WTC11 (cell line): ENCODE results near the gene GSTK1. TPM values are rescaled to one million over a fixed set of nuclear protein-coding genes. Genes with fewer than 3 reads are reported as not detected.
A peak's percentile ranks its signal among the peaks of the same experiment; 100 is the strongest.

Source experiments
- ATAC-seq: fragments of 200-7000 bp; cut with Tn5 transposase; 2 replicates; pipeline ENCODE4 v1.10.0; 2021; ENCODE audit warnings: mild to moderate bottlenecking, moderate library complexity
- Bru-seq: library from RNA; stranded (reverse); fragments of 400-500 nt; gene quantifications from one replicate; lab custom pipeline; 2021; lab: Mats Ljungman, UMichigan
- CTCF ChIA-PET: fragments of 300-600 bp; sonication (Branson Sonifier 250); formaldehyde crosslinking; loops from one replicate; lab custom pipeline; 2021; ENCODE audit warnings: antibody characterized with exemption; lab: Charles Lee
- POLR2A ChIA-PET: fragments of 350-600 bp; sonication (Branson Sonifier 250); formaldehyde crosslinking; loops from one replicate; lab custom pipeline; 2021; ENCODE audit warnings: antibody characterized with exemption; lab: Charles Lee
- DNase-seq: peaks from one replicate; pipeline ENCODE4 v3.0.0; 2021; ENCODE audit warnings: low spot score
- H3K27ac Mint-ChIP-seq: 2 replicates; pipeline ENCODE4 v1.8.0; 2021; ENCODE audit warnings: mixed read lengths
- H3K27me3 Mint-ChIP-seq: 2 replicates; pipeline ENCODE4 v1.8.0; 2021; ENCODE audit warnings: low read depth, mild to moderate bottlenecking, moderate library complexity, mixed read lengths
- H3K36me3 Mint-ChIP-seq: 2 replicates; pipeline ENCODE4 v1.8.0; 2021; ENCODE audit warnings: mixed read lengths
- H3K4me1 Mint-ChIP-seq: 2 replicates; pipeline ENCODE4 v1.8.0; 2022; ENCODE audit warnings: mixed read lengths
- H3K4me3 Mint-ChIP-seq: 2 replicates; pipeline ENCODE4 v1.8.0; 2021; ENCODE audit warnings: mild to moderate bottlenecking, moderate library complexity, mixed read lengths
- H3K9me3 Mint-ChIP-seq: 2 replicates; pipeline ENCODE4 v1.8.0; 2021; ENCODE audit warnings: mixed read lengths
- ATF1 ChIP-seq: sonication (generic); formaldehyde crosslinking; IDR thresholded peaks from 2 replicates; pipeline ENCODE4 v1.8.1; 2023; ENCODE audit warnings: mild to moderate bottlenecking, moderate library complexity, missing genetic modification reagents
- CDX4 ChIP-seq: fragments of 250-450 bp; sonication (Bioruptor Pico); IDR thresholded peaks from 2 replicates; pipeline ENCODE4 v1.9.0; 2021; ENCODE audit warnings: moderate library complexity, mild to moderate bottlenecking, inconsistent platforms, borderline replicate concordance
- E2F1 ChIP-seq: sonication (generic); formaldehyde crosslinking; IDR thresholded peaks from 2 replicates; pipeline ENCODE4 v1.8.0; 2022; ENCODE audit warnings: mild to moderate bottlenecking, missing genetic modification reagents
- ERG ChIP-seq: fragments of 250-450 bp; sonication (Bioruptor Pico); IDR thresholded peaks from 2 replicates; pipeline ENCODE4 v1.8.0; 2021; ENCODE audit warnings: mild to moderate bottlenecking
- FOXJ3 ChIP-seq: sonication (generic); formaldehyde crosslinking; IDR thresholded peaks from 2 replicates; pipeline ENCODE4 v1.9.0; 2021; ENCODE audit warnings: missing genetic modification reagents, mild to moderate bottlenecking, borderline replicate concordance
- FOXP1 ChIP-seq: sonication (generic); formaldehyde crosslinking; IDR thresholded peaks from 2 replicates; pipeline ENCODE4 v1.8.0; 2022; ENCODE audit warnings: missing genetic modification reagents, mild to moderate bottlenecking, moderate library complexity, borderline replicate concordance
- GABPB1 ChIP-seq: sonication (generic); formaldehyde crosslinking; IDR thresholded peaks from 2 replicates; pipeline ENCODE4 v1.8.1; 2023; ENCODE audit warnings: mild to moderate bottlenecking, missing genetic modification reagents
- GRHL2 ChIP-seq: fragments of 250-450 bp; sonication (Bioruptor Pico); IDR thresholded peaks from 2 replicates; pipeline ENCODE4 v1.8.0; 2022; ENCODE audit warnings: mild to moderate bottlenecking, moderate library complexity; ENCODE audit not compliant: insufficient replicate concordance, severe bottlenecking
- KAT7 ChIP-seq: sonication (generic); formaldehyde crosslinking; IDR thresholded peaks from 2 replicates; pipeline ENCODE4 v1.8.1; 2023; ENCODE audit warnings: missing genetic modification reagents, mild to moderate bottlenecking, borderline replicate concordance
- NR2C2 ChIP-seq: sonication (generic); formaldehyde crosslinking; IDR thresholded peaks from 2 replicates; pipeline ENCODE4 v1.8.0; 2022; ENCODE audit warnings: mild to moderate bottlenecking, missing genetic modification reagents
- SMAD4 ChIP-seq: sonication (generic); formaldehyde crosslinking; IDR thresholded peaks from 2 replicates; pipeline ENCODE4 v1.8.0; 2022; ENCODE audit warnings: mild to moderate bottlenecking, missing genetic modification reagents
- SOX15 ChIP-seq: fragments of 250-450 bp; sonication (Bioruptor Pico); IDR thresholded peaks from 2 replicates; pipeline ENCODE4 v1.9.0; 2021; ENCODE audit warnings: mild to moderate bottlenecking
- SP1 ChIP-seq: sonication (generic); formaldehyde crosslinking; conservative IDR thresholded peaks from 2 replicates; pipeline ENCODE4 v1.8.1; 2022; ENCODE audit warnings: missing genetic modification reagents
- TEAD1 ChIP-seq: sonication (generic); formaldehyde crosslinking; IDR thresholded peaks from 2 replicates; pipeline ENCODE4 v1.8.0; 2022; ENCODE audit warnings: mild to moderate bottlenecking, missing genetic modification reagents
- USF1 ChIP-seq: sonication (generic); formaldehyde crosslinking; IDR thresholded peaks from 2 replicates; pipeline ENCODE4 v1.8.0; 2022; ENCODE audit warnings: mild to moderate bottlenecking, missing genetic modification reagents
- ZNF219 ChIP-seq: sonication (generic); formaldehyde crosslinking; IDR thresholded peaks from 2 replicates; pipeline ENCODE4 v1.8.0; 2023; ENCODE audit warnings: missing genetic modification reagents, mild to moderate bottlenecking, borderline replicate concordance
- ZNF423 ChIP-seq: fragments of 250-450 bp; sonication (Bioruptor Pico); IDR thresholded peaks from 2 replicates; pipeline ENCODE4 v2.1.2; 2022; ENCODE audit warnings: mild to moderate bottlenecking, moderate library complexity
- long read RNA-seq, 3 experiments: library from RNA in 1 of 3; library from capped mRNA in 1 of 3; library from polyadenylated mRNA in 1 of 3; unstranded in 2 of 3; stranded (forward) in 1 of 3; transcript quantifications; one replicate each; pipeline ENCODE4 v2.0.0, GENCODE V29; 2021
- total RNA-seq: library from RNA; stranded (reverse); gene quantifications from 3 replicates; pipeline ENCODE4 v1.2.3, GENCODE V29; 2021
- TF ChIP-seq, protein P1 (sequence below): sonication (generic); formaldehyde crosslinking; IDR thresholded peaks from 2 replicates; pipeline ENCODE4 v1.8.0; 2022; ENCODE audit warnings: missing genetic modification reagents
- TF ChIP-seq, protein P2 (sequence below): sonication (generic); formaldehyde crosslinking; conservative IDR thresholded peaks from 2 replicates; pipeline ENCODE4 v1.8.1; 2022; ENCODE audit warnings: mild to moderate bottlenecking, missing genetic modification reagents
- TF ChIP-seq, protein P3 (sequence below): fragments of 250-450 bp; sonication (Bioruptor Pico); IDR thresholded peaks from 2 replicates; pipeline ENCODE4 v1.9.0; 2021; ENCODE audit warnings: mild to moderate bottlenecking
- TF ChIP-seq, protein P4 (sequence below): sonication (generic); formaldehyde crosslinking; IDR thresholded peaks from 2 replicates; pipeline ENCODE4 v1.8.1; 2023; ENCODE audit warnings: mild to moderate bottlenecking, missing genetic modification reagents

The GSTK1 gene
- total RNA-seq (30.1 to 40.1 TPM (median 37.7 TPM) in 3 replicates), Bru-seq, nascent RNA (percentile 76 among the genes with signal in this experiment)
- long read RNA-seq, experiment 1, transcript GSTK1-201 (8 exons, 1,044 nt): major isoform, 30 of 57 reads
- long read RNA-seq, experiment 1, transcript GSTK1-207 (7 exons, 1,185 nt): minor isoform, 8 of 57 reads
- long read RNA-seq, experiment 1, partial matches to known transcripts: 10 of 57 reads
- long read RNA-seq, experiment 1, other reads (novel, unspliced or antisense): 9 of 57 reads
- long read RNA-seq, experiment 2, transcript GSTK1-201 (8 exons, 1,044 nt): major isoform, 17 of 28 reads
- long read RNA-seq, experiment 2, partial matches to known transcripts: 3 of 28 reads
- long read RNA-seq, experiment 2, other reads (novel, unspliced or antisense): 7 of 28 reads
- long read RNA-seq, experiment 3, transcript GSTK1-201 (8 exons, 1,044 nt): major isoform, 32 of 41 reads
- long read RNA-seq, experiment 3, partial matches to known transcripts: 1 of 41 reads
- long read RNA-seq, experiment 3, other reads (novel, unspliced or antisense): 3 of 41 reads

GRCh38 chr7:143263266-143264195, at the start of gene GSTK1:
TSS of gene GSTK1 (plus strand) at chr7:143263441. CDS start at chr7:143263514, 73 bp downstream.
- H3K4me3 Mint-ChIP-seq: peak within 1 kb of the TSS; percentile 89
- ATAC-seq (peak; percentile 95), DNase-seq (peak; percentile 73)
- peaks cover 14% of the 10 kb centered on the region for H3K27me3 Mint-ChIP-seq
- H3K27ac Mint-ChIP-seq: no peak within 1 kb of the TSS
- H3K36me3 Mint-ChIP-seq: peaks cover 4% of the 10 kb centered on the region; the same call in 1 of the 2 replicates
- H3K4me1 Mint-ChIP-seq: peaks cover 12% of the 10 kb centered on the region
- H3K9me3 Mint-ChIP-seq: peaks cover 4% of the 10 kb centered on the region
- ChIA-PET CTCF (interaction anchor here (0.9 to 1.7 kb wide), 9 partner anchors 13 to 254 kb away, joined by 3 to 19 read pairs (median 5); partner anchors contain the start of gene CASP2), POLR2A (interaction anchor here (0.6 to 1.1 kb wide), 4 partner anchors 10 to 36 kb away, joined by 3 to 7 read pairs (median 4); partner anchors contain the start of gene CASP2)
- TF ChIP-seq USF1 (CRISPR knock-in tag): peak; percentile 17; the same call in 1 of the 2 replicates
- no peak for TF ChIP-seq FOXJ3
- TF ChIP-seq E2F1 (CRISPR knock-in tag): 0 out of 2 replicates have a peak, but pooled peaks have one; percentile 23
- TF ChIP-seq ZNF219 (CRISPR knock-in tag): no peak
- no peak for TF ChIP-seq SOX15 (CRISPR knock-in tag)
- peak; percentile 80 for TF ChIP-seq ZNF423 (CRISPR knock-in tag)
- TF ChIP-seq, protein P1, sequence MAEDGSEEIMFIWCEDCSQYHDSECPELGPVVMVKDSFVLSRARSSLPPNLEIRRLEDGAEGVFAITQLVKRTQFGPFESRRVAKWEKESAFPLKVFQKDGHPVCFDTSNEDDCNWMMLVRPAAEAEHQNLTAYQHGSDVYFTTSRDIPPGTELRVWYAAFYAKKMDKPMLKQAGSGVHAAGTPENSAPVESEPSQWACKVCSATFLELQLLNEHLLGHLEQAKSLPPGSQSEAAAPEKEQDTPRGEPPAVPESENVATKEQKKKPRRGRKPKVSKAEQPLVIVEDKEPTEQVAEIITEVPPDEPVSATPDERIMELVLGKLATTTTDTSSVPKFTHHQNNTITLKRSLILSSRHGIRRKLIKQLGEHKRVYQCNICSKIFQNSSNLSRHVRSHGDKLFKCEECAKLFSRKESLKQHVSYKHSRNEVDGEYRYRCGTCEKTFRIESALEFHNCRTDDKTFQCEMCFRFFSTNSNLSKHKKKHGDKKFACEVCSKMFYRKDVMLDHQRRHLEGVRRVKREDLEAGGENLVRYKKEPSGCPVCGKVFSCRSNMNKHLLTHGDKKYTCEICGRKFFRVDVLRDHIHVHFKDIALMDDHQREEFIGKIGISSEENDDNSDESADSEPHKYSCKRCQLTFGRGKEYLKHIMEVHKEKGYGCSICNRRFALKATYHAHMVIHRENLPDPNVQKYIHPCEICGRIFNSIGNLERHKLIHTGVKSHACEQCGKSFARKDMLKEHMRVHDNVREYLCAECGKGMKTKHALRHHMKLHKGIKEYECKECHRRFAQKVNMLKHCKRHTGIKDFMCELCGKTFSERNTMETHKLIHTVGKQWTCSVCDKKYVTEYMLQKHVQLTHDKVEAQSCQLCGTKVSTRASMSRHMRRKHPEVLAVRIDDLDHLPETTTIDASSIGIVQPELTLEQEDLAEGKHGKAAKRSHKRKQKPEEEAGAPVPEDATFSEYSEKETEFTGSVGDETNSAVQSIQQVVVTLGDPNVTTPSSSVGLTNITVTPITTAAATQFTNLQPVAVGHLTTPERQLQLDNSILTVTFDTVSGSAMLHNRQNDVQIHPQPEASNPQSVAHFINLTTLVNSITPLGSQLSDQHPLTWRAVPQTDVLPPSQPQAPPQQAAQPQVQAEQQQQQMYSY (CRISPR knock-in tag): no peak
- TF ChIP-seq SP1 (CRISPR knock-in tag): peak; percentile 38; the same call in 1 of the 2 replicates
- no peak for TF ChIP-seq KAT7 (CRISPR knock-in tag)
- TF ChIP-seq CDX4: no peak
- TF ChIP-seq GABPB1 (CRISPR knock-in tag): peak; percentile 75
- peak; percentile 61; the same call in 1 of the 2 replicates for TF ChIP-seq TEAD1
- TF ChIP-seq SMAD4 (CRISPR knock-in tag): no peak
- TF ChIP-seq FOXP1: peak; percentile 39; the same call in 1 of the 2 replicates
- TF ChIP-seq NR2C2: no peak
- no peak for TF ChIP-seq GRHL2 (CRISPR knock-in tag)
- TF ChIP-seq, protein P2, sequence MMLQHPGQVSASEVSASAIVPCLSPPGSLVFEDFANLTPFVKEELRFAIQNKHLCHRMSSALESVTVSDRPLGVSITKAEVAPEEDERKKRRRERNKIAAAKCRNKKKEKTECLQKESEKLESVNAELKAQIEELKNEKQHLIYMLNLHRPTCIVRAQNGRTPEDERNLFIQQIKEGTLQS (CRISPR knock-in tag): no peak
- no peak for TF ChIP-seq ERG
- TF ChIP-seq, protein P3, sequence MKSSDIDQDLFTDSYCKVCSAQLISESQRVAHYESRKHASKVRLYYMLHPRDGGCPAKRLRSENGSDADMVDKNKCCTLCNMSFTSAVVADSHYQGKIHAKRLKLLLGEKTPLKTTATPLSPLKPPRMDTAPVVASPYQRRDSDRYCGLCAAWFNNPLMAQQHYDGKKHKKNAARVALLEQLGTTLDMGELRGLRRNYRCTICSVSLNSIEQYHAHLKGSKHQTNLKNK (CRISPR knock-in tag): no peak
- TF ChIP-seq ATF1: peak; percentile 66; the same call in 1 of the 2 replicates
- TF ChIP-seq, protein P4, sequence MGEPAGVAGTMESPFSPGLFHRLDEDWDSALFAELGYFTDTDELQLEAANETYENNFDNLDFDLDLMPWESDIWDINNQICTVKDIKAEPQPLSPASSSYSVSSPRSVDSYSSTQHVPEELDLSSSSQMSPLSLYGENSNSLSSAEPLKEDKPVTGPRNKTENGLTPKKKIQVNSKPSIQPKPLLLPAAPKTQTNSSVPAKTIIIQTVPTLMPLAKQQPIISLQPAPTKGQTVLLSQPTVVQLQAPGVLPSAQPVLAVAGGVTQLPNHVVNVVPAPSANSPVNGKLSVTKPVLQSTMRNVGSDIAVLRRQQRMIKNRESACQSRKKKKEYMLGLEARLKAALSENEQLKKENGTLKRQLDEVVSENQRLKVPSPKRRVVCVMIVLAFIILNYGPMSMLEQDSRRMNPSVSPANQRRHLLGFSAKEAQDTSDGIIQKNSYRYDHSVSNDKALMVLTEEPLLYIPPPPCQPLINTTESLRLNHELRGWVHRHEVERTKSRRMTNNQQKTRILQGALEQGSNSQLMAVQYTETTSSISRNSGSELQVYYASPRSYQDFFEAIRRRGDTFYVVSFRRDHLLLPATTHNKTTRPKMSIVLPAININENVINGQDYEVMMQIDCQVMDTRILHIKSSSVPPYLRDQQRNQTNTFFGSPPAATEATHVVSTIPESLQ: 0 out of 2 replicates have a peak, but pooled peaks have one; percentile 36
